ENCODE results near the gene SENP5.

- TF ChIP-seq CTCF (IDR thresholded peaks at IDR 0.05) (no peak), POLR2A (IDR thresholded peaks at IDR 0.05) (no peak)
Measured at GRCh38 chr3:196889844-196890708, 22.4 kb downstream of the SENP5 start.
